Measurements from ENCODE around the gene DMP1. TPM values are rescaled to one million over a fixed set of nuclear protein-coding genes. Genes with fewer than 3 reads are reported as not detected.

The DMP1 gene, protein sequence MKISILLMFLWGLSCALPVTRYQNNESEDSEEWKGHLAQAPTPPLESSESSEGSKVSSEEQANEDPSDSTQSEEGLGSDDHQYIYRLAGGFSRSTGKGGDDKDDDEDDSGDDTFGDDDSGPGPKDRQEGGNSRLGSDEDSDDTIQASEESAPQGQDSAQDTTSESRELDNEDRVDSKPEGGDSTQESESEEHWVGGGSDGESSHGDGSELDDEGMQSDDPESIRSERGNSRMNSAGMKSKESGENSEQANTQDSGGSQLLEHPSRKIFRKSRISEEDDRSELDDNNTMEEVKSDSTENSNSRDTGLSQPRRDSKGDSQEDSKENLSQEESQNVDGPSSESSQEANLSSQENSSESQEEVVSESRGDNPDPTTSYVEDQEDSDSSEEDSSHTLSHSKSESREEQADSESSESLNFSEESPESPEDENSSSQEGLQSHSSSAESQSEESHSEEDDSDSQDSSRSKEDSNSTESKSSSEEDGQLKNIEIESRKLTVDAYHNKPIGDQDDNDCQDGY
- not detected in 2 replicates for total RNA-seq

GRCh38 chr4:87649980-87650379 lies at the start of gene DMP1:
Gene DMP1 (plus strand): TSS chr4:87650280. CDS start chr4:87656493, 6,213 bp downstream.

GRCh38 chr4:87608229-87608628 lies 41.9 kb upstream of the DMP1 start, which contains the start of gene DSPP:
Gene DSPP (plus strand): TSS chr4:87608529. CDS start chr4:87610909, 2,380 bp downstream.

Other genes with a start within 250 kb of the DMP1 start
- 21.5 and 30.7 TPM in 2 replicates for gene NUDT9, start 227.7 kb upstream of the DMP1 start, total RNA-seq
- 7.5 and 370 TPM in 2 replicates for gene SPARCL1, start 120.9 kb upstream of the DMP1 start, total RNA-seq
- not detected in 2 replicates for gene DSPP, start 41.8 kb upstream of the DMP1 start, total RNA-seq
- gene IBSP, start 149.3 kb downstream of the DMP1 start, total RNA-seq = not detected in 2 replicates
- not detected in 2 replicates for gene MEPE, start 182.7 kb downstream of the DMP1 start, total RNA-seq

Measured in pericardium fibroblast (primary cell).